Progenitor cell of endocrine pancreas (in vitro differentiated cells): ENCODE measurements around the gene RAB7A. TPM values are rescaled to one million over a fixed set of nuclear protein-coding genes. Genes with fewer than 3 reads are reported as not detected.
A peak's percentile ranks its signal among the peaks of the same experiment; 100 is the strongest.

ENCODE experiments used
- DNase-seq: peaks from one replicate; pipeline ENCODE4 v3.0.0; 2021; ENCODE audit warnings: low spot score; ENCODE audit not compliant: unreplicated experiment
- H3K27ac Mint-ChIP-seq: 2 replicates; pipeline ENCODE4 v1.8.0; 2021; ENCODE audit warnings: mild to moderate bottlenecking, moderate library complexity, mixed read lengths
- H3K27me3 Mint-ChIP-seq: 2 replicates; pipeline ENCODE4 v1.8.0; 2021; ENCODE audit warnings: mixed read lengths
- H3K36me3 Mint-ChIP-seq: 2 replicates; pipeline ENCODE4 v1.8.0; 2022; ENCODE audit warnings: mixed read lengths; ENCODE audit not compliant: insufficient read depth
- H3K4me1 Mint-ChIP-seq: 2 replicates; pipeline ENCODE4 v1.8.0; 2021; ENCODE audit warnings: low read depth, mixed read lengths
- H3K4me3 Mint-ChIP-seq: 2 replicates; pipeline ENCODE4 v1.8.0; 2021; ENCODE audit warnings: low read depth, mild to moderate bottlenecking, moderate library complexity, mixed read lengths
- H3K9me3 Mint-ChIP-seq: 2 replicates; pipeline ENCODE4 v1.8.0; 2021; ENCODE audit warnings: low read depth, mixed read lengths
- total RNA-seq: library from RNA; stranded (reverse); gene quantifications from 2 replicates; pipeline ENCODE4 v1.2.1, GENCODE V29; 2021
- TF ChIP-seq, protein P1 (sequence below): fragments of 200-600 bp; sonication (generic); IDR thresholded peaks from one replicate; pipeline ENCODE4 v1.5.0; 2021; ENCODE audit warnings: antibody characterized with exemption, mild to moderate bottlenecking; ENCODE audit not compliant: unreplicated experiment

Gene RAB7A
- total RNA-seq, 1 donor from 2014 or later, result 130 TPM

DNA sequence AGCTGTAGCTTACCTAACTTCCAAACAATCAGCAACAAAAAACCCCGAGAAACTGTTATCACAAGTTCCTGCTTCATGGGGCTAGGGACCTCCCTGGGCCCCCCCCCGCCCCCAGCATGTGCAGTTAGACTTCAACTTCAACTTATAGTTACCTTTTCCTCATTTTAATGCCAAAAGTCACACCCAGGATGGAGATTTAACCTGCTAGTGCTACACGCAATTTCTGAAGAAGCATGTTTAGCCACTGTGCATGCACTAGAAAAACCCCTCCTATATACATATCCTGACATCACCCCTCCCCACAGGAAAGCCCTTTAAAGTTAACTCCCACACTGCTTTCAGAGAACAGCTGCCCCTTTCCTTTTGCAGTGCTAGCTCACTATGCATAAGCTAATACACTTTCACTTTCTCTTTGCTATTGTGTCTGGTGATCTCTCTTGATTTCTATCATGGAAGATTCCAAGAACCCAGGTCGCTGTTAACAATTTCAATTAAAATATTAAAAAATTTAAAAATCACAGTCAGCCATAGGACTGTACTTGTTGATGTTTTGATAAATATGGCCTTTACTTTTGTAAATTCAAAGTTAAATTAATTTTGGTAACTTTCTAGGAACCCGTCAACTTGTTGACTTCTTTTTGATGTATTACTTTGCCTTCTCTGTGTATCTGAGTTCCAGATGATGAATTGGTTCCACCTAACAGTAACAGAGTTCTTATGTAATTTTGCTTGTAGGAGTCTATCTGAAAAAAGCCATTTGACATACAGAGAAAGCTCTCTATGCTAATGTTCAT, 78.2 kb downstream of the RAB7A start:
- TF ChIP-seq, protein P1, sequence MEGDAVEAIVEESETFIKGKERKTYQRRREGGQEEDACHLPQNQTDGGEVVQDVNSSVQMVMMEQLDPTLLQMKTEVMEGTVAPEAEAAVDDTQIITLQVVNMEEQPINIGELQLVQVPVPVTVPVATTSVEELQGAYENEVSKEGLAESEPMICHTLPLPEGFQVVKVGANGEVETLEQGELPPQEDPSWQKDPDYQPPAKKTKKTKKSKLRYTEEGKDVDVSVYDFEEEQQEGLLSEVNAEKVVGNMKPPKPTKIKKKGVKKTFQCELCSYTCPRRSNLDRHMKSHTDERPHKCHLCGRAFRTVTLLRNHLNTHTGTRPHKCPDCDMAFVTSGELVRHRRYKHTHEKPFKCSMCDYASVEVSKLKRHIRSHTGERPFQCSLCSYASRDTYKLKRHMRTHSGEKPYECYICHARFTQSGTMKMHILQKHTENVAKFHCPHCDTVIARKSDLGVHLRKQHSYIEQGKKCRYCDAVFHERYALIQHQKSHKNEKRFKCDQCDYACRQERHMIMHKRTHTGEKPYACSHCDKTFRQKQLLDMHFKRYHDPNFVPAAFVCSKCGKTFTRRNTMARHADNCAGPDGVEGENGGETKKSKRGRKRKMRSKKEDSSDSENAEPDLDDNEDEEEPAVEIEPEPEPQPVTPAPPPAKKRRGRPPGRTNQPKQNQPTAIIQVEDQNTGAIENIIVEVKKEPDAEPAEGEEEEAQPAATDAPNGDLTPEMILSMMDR, result no peak
- H3K9me3 Mint-ChIP-seq, result no peaks in the 10 kb centered on the region
- peaks cover 19% of the 10 kb centered on the region for H3K36me3 Mint-ChIP-seq
- H3K27ac Mint-ChIP-seq, result peak overlapping the region; percentile 70
- no peak overlapping the region for H3K4me3 Mint-ChIP-seq
- H3K27me3 Mint-ChIP-seq, result no peaks in the 10 kb centered on the region
- H3K4me1 Mint-ChIP-seq, result peaks cover 4% of the 10 kb centered on the region
- no peak for DNase-seq

- Mint-ChIP-seq H3K4me1 (peaks cover 4% of the 10 kb centered on the region), H3K27ac (no peak overlapping the region)
- DNase-seq, result no peak
Measured at GRCh38 chr3:128804811-128805155, 78.8 kb downstream of the RAB7A start.

DNA sequence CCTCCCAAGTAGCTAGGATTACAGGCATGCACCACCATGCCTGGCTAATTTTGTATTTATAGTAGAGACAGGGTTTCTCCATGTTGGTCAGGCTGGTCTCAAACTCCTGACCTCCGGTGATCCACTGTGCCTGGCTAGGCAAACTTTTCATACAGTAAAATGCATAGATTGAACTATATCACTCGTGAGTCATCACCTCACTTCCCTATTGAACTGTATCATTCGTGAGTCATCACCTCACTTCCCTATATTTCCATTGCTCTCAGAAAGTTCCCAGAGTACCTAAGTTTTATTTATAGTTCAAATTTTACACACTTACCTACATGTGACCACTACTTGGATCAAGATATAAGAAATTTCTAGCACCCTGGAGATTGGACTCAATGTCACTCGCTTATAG, 79.8 kb downstream of the RAB7A start:
- Mint-ChIP-seq H3K9me3 (no peaks in the 10 kb centered on the region), H3K27me3 (no peaks in the 10 kb centered on the region), H3K4me3 (no peak overlapping the region), H3K27ac (no peak overlapping the region), H3K4me1 (peaks cover 4% of the 10 kb centered on the region), H3K36me3 (peaks cover 23% of the 10 kb centered on the region)
- DNase-seq, result no peak
- TF ChIP-seq, protein P1, result no peak

More at GRCh38 chr3:128804811-128805155, 78.8 kb downstream of the RAB7A start:
- Mint-ChIP-seq H3K27me3 (no peaks in the 10 kb centered on the region), H3K4me3 (no peak overlapping the region), H3K36me3 (peaks cover 21% of the 10 kb centered on the region), H3K9me3 (no peaks in the 10 kb centered on the region)
- TF ChIP-seq, protein P1, result no peak

DNA sequence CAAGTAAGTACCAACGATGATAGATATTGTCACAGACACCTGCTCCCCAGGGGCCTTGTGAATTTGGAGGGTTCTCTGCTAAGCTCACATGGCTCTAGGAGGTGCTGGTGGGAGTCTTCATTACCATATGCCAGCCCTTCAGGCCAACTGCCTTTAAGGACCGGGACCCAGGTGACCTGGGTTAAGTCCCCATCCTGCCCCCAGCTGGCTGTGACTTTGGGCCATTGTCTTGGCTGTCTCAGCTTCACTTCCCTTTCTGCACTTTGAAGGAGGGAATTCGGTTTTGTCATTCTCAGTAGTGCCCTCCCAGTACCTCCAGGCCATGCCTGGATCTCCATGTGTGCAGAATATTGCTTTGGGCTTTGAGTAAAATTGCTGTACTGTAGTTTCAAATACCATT, 80.6 kb downstream of the RAB7A start:
- DNase-seq, result no peak
- TF ChIP-seq, protein P1, result no peak
- Mint-ChIP-seq H3K27ac (no peak overlapping the region), H3K4me1 (peaks cover 4% of the 10 kb centered on the region), H3K4me3 (no peak overlapping the region), H3K36me3 (peaks cover 24% of the 10 kb centered on the region), H3K27me3 (no peaks in the 10 kb centered on the region), H3K9me3 (no peaks in the 10 kb centered on the region)

- TF ChIP-seq, protein P1, result no peak
- H3K36me3 Mint-ChIP-seq, result peaks cover 20% of the 10 kb centered on the region
- H3K4me3 Mint-ChIP-seq, result no peak overlapping the region
- H3K27ac Mint-ChIP-seq, result no peak overlapping the region
- no peaks in the 10 kb centered on the region for H3K9me3 Mint-ChIP-seq
- no peaks in the 10 kb centered on the region for H3K27me3 Mint-ChIP-seq
- DNase-seq, result no peak
- peaks cover 4% of the 10 kb centered on the region for H3K4me1 Mint-ChIP-seq
Measured at GRCh38 chr3:128807186-128807830, 81.3 kb downstream of the RAB7A start.
